ENCODE data around the gene GNAI3.

Gene GNAI3

DNA sequence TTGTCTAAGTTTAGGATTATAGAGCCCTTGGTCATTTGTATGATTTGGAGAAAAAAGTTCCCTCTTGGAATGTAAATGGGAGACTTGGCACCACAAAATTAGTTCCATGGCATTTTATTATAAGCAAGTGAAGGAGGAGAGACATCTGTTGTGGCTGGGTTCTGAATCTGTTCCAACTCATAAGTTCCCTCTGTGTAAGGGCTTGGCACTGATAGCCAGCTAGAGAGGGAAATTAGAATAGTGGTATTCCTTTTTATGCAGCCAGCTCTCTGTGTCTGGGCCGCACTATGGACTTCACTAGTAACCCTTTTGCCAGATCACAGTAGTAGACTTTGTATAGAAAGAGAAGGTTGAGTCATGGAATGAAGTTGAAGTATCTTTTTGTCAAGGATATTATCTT is 31.1 kb downstream of the GNAI3 start:
- DNase-seq (ENCODE audit: insufficient read length, low spot score) (no peak), FAIRE-seq (no peak)
- TF ChIP-seq POU2F2 (IDR thresholded peaks at IDR 0.05; ENCODE audit: low read depth, low read length) (no peak), POLR2A (IDR thresholded peaks at IDR 0.05; ENCODE audit: low read depth, low read length) (no peak), TAF1 (IDR thresholded peaks at IDR 0.05; ENCODE audit: low read depth, low read length) (no peak), SPI1 (IDR thresholded peaks at IDR 0.05; ENCODE audit: low read depth, low read length) (no peak), POLR2AphosphoS5 (IDR thresholded peaks at IDR 0.05; ENCODE audit: low read depth, low read length) (no peak), PAX5 (IDR thresholded peaks at IDR 0.05; ENCODE audit: insufficient read depth, low read length, severe bottlenecking) (no peak)

DNA sequence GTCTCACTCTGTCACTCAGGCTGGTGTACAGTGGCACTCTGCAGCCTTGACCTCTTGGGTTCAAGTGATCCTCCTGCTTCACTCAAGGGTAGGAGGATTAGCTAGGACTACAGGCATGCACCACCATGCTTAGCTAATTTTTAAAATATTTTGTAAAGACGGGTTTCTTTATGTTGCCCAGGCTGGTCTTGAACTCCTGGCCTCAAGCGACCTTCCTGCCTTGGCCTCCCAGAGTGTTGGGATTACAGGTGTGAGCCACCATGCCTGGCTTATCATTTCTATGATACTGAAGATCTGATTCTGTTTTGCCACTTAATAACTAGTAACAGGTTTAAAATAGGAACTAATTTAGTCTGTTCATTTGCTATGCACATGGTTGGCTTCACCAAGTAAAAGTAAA is 33.6 kb downstream of the GNAI3 start:
- DNase-seq (ENCODE audit: insufficient read length, low spot score), result no peak
- FAIRE-seq, result no peak
- TF ChIP-seq POLR2A (IDR thresholded peaks at IDR 0.05; ENCODE audit: low read depth, low read length), result no peak
- TF ChIP-seq SPI1 (IDR thresholded peaks at IDR 0.05; ENCODE audit: low read depth, low read length), result no peak
- TF ChIP-seq POU2F2 (IDR thresholded peaks at IDR 0.05; ENCODE audit: low read depth, low read length), result no peak
- no peak for TF ChIP-seq TAF1 (IDR thresholded peaks at IDR 0.05; ENCODE audit: low read depth, low read length)
- no peak for TF ChIP-seq PAX5 (IDR thresholded peaks at IDR 0.05; ENCODE audit: insufficient read depth, low read length, severe bottlenecking)
- no peak for TF ChIP-seq POLR2AphosphoS5 (IDR thresholded peaks at IDR 0.05; ENCODE audit: low read depth, low read length)

DNA sequence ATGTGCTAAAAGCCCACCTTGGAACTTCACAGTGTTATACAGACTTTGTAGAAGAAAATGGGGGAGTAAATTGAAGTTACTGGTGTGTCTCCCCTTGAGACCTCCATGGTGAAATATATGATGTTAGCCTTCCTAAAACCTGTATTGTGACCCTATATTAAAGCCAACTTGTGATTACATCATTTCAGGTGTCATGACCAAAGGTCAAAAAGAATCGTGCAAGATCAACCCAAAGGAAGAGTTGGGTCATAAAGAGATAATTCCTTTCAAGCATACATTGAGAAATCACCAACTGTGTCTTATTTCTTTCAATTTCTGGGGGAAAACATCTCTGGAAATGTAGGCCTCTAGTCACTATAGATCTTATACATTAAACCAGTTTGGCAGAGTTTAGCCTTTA is 36.4 kb downstream of the GNAI3 start:
- no peak for TF ChIP-seq PAX5 (IDR thresholded peaks at IDR 0.05; ENCODE audit: insufficient read depth, low read length, severe bottlenecking)
- TF ChIP-seq POU2F2 (IDR thresholded peaks at IDR 0.05; ENCODE audit: low read depth, low read length), result no peak
- no peak for TF ChIP-seq POLR2AphosphoS5 (IDR thresholded peaks at IDR 0.05; ENCODE audit: low read depth, low read length)
- TF ChIP-seq SPI1 (IDR thresholded peaks at IDR 0.05; ENCODE audit: low read depth, low read length), result no peak
- TF ChIP-seq POLR2A (IDR thresholded peaks at IDR 0.05; ENCODE audit: low read depth, low read length), result no peak
- no peak for TF ChIP-seq TAF1 (IDR thresholded peaks at IDR 0.05; ENCODE audit: low read depth, low read length)
- DNase-seq (ENCODE audit: insufficient read length, low spot score) (no peak), FAIRE-seq (no peak)

DNA sequence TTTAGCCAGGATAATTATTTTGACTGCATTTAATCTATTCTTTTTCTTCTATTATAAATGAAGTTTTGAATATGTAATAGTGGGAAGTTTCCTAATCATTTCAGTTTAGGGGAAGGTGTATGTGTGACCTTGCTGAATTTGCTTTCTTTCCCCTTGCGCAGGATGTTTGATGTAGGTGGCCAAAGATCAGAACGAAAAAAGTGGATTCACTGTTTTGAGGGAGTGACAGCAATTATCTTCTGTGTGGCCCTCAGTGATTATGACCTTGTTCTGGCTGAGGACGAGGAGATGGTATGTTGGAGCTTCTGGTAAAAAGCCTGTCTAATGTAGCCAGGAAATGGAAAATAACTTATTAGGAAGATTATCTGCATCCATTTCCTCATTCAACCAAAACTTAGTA is 37.6 kb downstream of the GNAI3 start:
- TF ChIP-seq POLR2AphosphoS5 (IDR thresholded peaks at IDR 0.05; ENCODE audit: low read depth, low read length) (no peak), PAX5 (IDR thresholded peaks at IDR 0.05; ENCODE audit: insufficient read depth, low read length, severe bottlenecking) (no peak), SPI1 (IDR thresholded peaks at IDR 0.05; ENCODE audit: low read depth, low read length) (no peak), POU2F2 (IDR thresholded peaks at IDR 0.05; ENCODE audit: low read depth, low read length) (no peak)
- FAIRE-seq, result no peak

DNA sequence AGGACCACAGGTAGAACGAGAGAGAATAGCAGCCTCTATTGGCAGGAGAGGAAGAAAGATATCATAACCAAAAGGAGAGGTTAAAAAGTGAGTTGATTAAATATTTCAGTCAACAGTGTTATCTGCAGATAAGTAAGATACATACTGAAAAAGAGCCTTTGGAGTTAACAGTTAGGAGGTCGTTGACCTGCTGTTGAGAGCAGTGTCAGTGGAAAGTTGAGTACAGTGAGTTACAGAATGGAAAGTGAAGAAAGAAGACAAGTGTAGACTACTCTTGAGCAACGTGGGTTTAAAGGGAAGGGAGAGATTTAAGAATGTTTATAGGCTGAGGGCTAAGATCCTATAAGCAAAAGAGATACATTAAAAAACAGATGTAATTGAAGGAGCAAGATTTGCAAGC is 40.8 kb downstream of the GNAI3 start:
- FAIRE-seq, result no peak
- no peak for TF ChIP-seq PAX5 (IDR thresholded peaks at IDR 0.05; ENCODE audit: insufficient read depth, low read length, severe bottlenecking)
- TF ChIP-seq SPI1 (IDR thresholded peaks at IDR 0.05; ENCODE audit: low read depth, low read length), result no peak
- no peak for TF ChIP-seq POLR2A (IDR thresholded peaks at IDR 0.05; ENCODE audit: low read depth, low read length)
- TF ChIP-seq POLR2AphosphoS5 (IDR thresholded peaks at IDR 0.05; ENCODE audit: low read depth, low read length), result no peak
- no peak for TF ChIP-seq TAF1 (IDR thresholded peaks at IDR 0.05; ENCODE audit: low read depth, low read length)
- no peak for TF ChIP-seq POU2F2 (IDR thresholded peaks at IDR 0.05; ENCODE audit: low read depth, low read length)
- no peak for DNase-seq (ENCODE audit: insufficient read length, low spot score)

More for the DNA sequence above, 37.6 kb downstream of the GNAI3 start:
- DNase-seq (ENCODE audit: insufficient read length, low spot score), result no peak

DNA sequence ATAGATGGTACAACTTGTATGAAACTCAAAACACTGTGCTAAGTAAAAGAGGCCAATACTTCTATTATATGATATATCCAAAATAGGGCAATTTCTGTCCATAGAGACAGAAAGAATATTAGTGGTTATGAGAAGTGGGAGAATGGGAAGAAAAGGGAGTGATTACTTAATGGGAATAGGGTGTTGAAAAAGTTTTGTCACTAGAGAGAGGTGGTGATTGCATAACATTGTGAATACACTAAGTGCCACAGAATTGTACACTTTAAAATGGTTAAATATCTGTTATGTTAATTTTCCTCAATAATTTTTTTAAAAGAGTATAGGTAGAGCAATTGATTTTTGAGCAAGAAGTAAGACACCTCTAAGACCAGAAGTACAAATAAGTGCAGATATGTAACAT is 41.3 kb downstream of the GNAI3 start:
- FAIRE-seq, result no peak
- TF ChIP-seq POLR2AphosphoS5 (IDR thresholded peaks at IDR 0.05; ENCODE audit: low read depth, low read length), result no peak
- no peak for TF ChIP-seq POLR2A (IDR thresholded peaks at IDR 0.05; ENCODE audit: low read depth, low read length)
- no peak for TF ChIP-seq POU2F2 (IDR thresholded peaks at IDR 0.05; ENCODE audit: low read depth, low read length)
- no peak for TF ChIP-seq TAF1 (IDR thresholded peaks at IDR 0.05; ENCODE audit: low read depth, low read length)
- TF ChIP-seq PAX5 (IDR thresholded peaks at IDR 0.05; ENCODE audit: insufficient read depth, low read length, severe bottlenecking), result no peak
- TF ChIP-seq SPI1 (IDR thresholded peaks at IDR 0.05; ENCODE audit: low read depth, low read length), result no peak

DNA sequence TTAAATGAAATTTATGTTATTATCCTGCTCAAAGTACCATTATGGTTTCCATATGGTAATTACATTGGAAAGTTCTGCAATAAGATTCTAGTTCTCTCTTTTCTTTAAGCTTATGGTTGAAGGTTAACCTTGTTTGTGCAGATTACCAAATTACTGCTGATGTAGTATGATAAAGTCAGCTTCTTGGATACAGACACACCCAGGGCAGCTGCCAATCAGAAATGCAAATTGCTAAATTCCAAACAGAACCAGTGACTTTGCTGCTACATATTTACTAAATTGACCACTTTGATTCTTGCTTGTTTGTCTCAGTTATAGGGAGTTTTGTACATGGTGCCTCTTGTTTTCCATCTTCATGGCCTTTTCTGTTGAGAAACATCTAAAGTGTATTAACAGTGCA is 44.5 kb downstream of the GNAI3 start:
- no peak for DNase-seq (ENCODE audit: insufficient read length, low spot score)
- TF ChIP-seq TAF1 (IDR thresholded peaks at IDR 0.05; ENCODE audit: low read depth, low read length) (no peak), POLR2A (IDR thresholded peaks at IDR 0.05; ENCODE audit: low read depth, low read length) (no peak), SPI1 (IDR thresholded peaks at IDR 0.05; ENCODE audit: low read depth, low read length) (no peak), PAX5 (IDR thresholded peaks at IDR 0.05; ENCODE audit: insufficient read depth, low read length, severe bottlenecking) (no peak), POLR2AphosphoS5 (IDR thresholded peaks at IDR 0.05; ENCODE audit: low read depth, low read length) (no peak), POU2F2 (IDR thresholded peaks at IDR 0.05; ENCODE audit: low read depth, low read length) (no peak)
- FAIRE-seq, result no peak

More for the DNA sequence above, 41.3 kb downstream of the GNAI3 start:
- DNase-seq (ENCODE audit: insufficient read length, low spot score), result no peak

DNA sequence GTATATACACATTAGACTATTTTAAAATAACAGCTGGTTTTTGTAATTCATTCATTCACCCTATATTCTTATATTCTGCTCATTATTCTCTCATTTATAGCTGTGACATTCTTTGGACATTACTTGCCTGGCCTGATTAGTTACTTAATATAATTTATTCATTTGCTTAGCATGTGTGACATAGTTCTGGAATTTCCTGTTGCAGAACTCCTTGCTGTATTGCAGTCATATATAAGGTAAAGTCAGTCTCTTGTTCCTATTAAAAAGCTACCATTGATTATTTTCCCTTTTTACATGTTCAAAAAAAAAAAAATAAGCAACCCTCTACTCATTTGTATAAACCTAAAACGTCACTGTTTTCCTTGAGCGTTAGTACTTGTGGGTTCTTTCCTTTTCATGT is 47.1 kb downstream of the GNAI3 start:
- no peak for TF ChIP-seq POLR2AphosphoS5 (IDR thresholded peaks at IDR 0.05; ENCODE audit: low read depth, low read length)
- no peak for TF ChIP-seq PAX5 (IDR thresholded peaks at IDR 0.05; ENCODE audit: insufficient read depth, low read length, severe bottlenecking)
- no peak for TF ChIP-seq POU2F2 (IDR thresholded peaks at IDR 0.05; ENCODE audit: low read depth, low read length)
- TF ChIP-seq TAF1 (IDR thresholded peaks at IDR 0.05; ENCODE audit: low read depth, low read length), result no peak
- TF ChIP-seq SPI1 (IDR thresholded peaks at IDR 0.05; ENCODE audit: low read depth, low read length), result no peak
- TF ChIP-seq POLR2A (IDR thresholded peaks at IDR 0.05; ENCODE audit: low read depth, low read length), result no peak
- DNase-seq (ENCODE audit: insufficient read length, low spot score), result no peak
- FAIRE-seq, result no peak

DNA sequence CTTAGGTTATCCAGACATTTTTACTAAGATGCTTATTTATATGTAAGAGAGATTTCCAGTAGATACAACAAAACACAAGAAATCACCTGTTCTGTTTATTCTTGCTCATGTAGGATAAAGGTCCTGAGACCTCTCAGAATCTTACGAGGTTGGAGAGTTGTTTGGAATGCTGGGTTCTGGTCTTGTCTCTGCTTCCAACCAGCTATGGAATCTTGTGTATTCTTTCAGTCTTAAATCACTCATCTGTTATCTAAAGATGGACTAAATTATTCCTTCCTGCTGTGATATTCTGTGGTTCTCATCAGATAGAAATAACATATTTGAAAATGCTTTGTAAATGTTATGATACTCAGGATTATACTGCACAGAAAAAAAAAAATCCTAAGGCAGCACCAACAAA is 49.7 kb downstream of the GNAI3 start:
- DNase-seq (ENCODE audit: insufficient read length, low spot score) (no peak), FAIRE-seq (no peak)
- TF ChIP-seq SPI1 (IDR thresholded peaks at IDR 0.05; ENCODE audit: low read depth, low read length) (no peak), POLR2A (IDR thresholded peaks at IDR 0.05; ENCODE audit: low read depth, low read length) (no peak), POLR2AphosphoS5 (IDR thresholded peaks at IDR 0.05; ENCODE audit: low read depth, low read length) (no peak), TAF1 (IDR thresholded peaks at IDR 0.05; ENCODE audit: low read depth, low read length) (no peak), PAX5 (IDR thresholded peaks at IDR 0.05; ENCODE audit: insufficient read depth, low read length, severe bottlenecking) (no peak), POU2F2 (IDR thresholded peaks at IDR 0.05; ENCODE audit: low read depth, low read length) (no peak)

DNA sequence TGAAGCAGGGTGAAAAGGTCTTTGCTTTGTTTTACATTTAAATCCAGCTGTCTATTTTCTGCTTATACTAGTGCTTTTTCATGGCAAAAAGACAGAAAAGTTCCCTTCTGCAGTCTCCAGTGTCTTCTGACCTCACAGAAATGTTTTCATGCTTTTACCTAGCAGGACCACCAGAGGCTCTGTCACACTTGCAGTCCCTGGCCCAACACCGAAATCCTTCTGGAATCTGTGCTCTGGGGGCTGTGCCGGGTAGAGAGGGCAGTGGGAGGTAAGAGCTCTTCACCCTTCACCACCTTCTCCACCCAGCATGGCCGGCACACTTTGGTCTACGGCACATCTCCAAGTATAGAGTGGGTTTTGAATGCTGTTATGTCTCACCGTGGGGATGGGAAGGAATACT is 50.2 kb downstream of the GNAI3 start:
- FAIRE-seq (no peak), DNase-seq (ENCODE audit: insufficient read length, low spot score) (no peak)
- TF ChIP-seq TAF1 (IDR thresholded peaks at IDR 0.05; ENCODE audit: low read depth, low read length) (no peak), POLR2A (IDR thresholded peaks at IDR 0.05; ENCODE audit: low read depth, low read length) (no peak), POLR2AphosphoS5 (IDR thresholded peaks at IDR 0.05; ENCODE audit: low read depth, low read length) (no peak), SPI1 (IDR thresholded peaks at IDR 0.05; ENCODE audit: low read depth, low read length) (no peak), POU2F2 (IDR thresholded peaks at IDR 0.05; ENCODE audit: low read depth, low read length) (no peak), PAX5 (IDR thresholded peaks at IDR 0.05; ENCODE audit: insufficient read depth, low read length, severe bottlenecking) (no peak)
